Left cardiac atrium (tissue), 4 donors: Measurements from ENCODE around the gene ARCN1. TPM values are rescaled to one million over a fixed set of nuclear protein-coding genes. Genes with fewer than 3 reads are reported as not detected.

ENCODE experiments used
- ATAC-seq, 2 donors: fragments of 200-7000 bp; cut with Tn5 transposase; one replicate each; pipeline ENCODE4 v1.9.1; 2020; ENCODE audit warnings: mild to moderate bottlenecking in 2 of 2, moderate library complexity in 2 of 2
- DNase-seq: peaks from one replicate; pipeline ENCODE4 v3.0.0-alpha.2; 2020
- intact Hi-C, 2 donors: fragments of 100-400 bp; cut with DNase I; formaldehyde crosslinking; loops; one replicate each; pipeline versions ENCODE4 v1.14.1 to v1.15.1; 2022 to 2023
- long read RNA-seq: library from polyadenylated mRNA; unstranded; transcript quantifications from one replicate; pipeline ENCODE4 v2.0.0, GENCODE V29; 2021
- total RNA-seq, 2 donors: library from RNA; stranded (reverse); fragmentation: NEBNext Ultra II Directional; extraction: Animal tissue kit (Norgen Biotek cat#: 25700); gene quantifications; one replicate each; pipeline ENCODE4 v1.2.1, GENCODE V29; 2021
- donor health status: DM: no; HTN: yes; CAD: no.
- donor health status: DM: no; HTN: yes; CAD: no; lungs with severe emphysema.
- donor health status: DM: yes; HTN: yes; CAD: no.
- donor health status: Dilated cardiomyopathy.

ARCN1 gene
- total RNA-seq: 100 to 1,000 TPM in 1 of 2 donors, 10 to 100 TPM in 1; 98.2 to 129 TPM
- long read RNA-seq, transcript ARCN1-201 (10 exons, 3,845 nt): major isoform, 55 of 69 reads
- long read RNA-seq, partial matches to known transcripts: 14 of 69 reads
- long read RNA-seq, other reads (novel, unspliced or antisense): 0 of 69 reads

DNA sequence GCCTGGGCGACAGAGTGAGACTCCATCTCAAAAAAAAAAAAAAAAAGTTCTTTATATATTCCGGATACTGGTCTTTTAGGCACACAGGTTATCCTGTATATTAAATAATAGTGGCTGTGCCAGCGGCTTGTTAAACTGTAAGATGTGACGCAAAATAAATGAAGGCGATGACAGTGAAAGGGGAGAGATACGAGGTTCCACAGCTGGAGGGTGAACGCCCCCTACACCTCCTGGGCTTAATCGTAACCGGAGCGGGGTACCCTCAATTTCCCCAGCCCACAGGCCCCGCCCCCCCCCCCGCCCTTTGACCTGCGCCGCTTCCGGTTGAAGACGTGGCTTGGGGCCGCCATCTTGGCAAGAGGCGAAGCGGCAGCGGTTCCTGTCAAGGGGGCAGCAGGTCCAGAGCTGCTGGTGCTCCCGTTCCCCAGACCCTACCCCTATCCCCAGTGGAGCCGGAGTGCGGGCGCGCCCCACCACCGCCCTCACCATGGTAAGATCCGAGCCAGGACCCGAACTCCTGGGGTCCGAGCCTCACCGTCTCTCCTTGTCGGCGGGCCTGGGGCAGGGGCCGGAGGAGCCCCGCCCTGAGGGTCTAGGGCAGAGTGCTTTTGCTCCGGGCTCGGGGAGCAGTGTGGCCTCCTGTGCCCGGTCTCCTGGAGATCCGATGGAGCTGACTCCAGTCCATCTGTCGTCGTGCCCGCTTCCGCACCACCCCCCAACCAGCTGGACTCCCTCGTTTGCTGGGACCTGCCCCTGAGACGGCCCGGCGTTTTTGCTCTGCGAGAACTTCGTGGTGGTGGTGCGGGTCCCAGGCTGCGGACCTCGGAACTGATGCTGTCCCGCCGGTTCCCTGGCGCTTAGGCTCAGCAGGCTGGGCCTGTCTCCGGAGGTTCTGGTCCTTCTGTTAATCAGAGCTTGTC lies at the start of gene ARCN1:
Gene ARCN1, plus strand, starts transcription at position 349 of the 920 bp plus-strand sequence. Its CDS starts 139 bp downstream, at position 488.
- ATAC-seq (peak; percentile 89 to 92), DNase-seq (peak; percentile 85)
- intact Hi-C loops: no loop called here

DNA sequence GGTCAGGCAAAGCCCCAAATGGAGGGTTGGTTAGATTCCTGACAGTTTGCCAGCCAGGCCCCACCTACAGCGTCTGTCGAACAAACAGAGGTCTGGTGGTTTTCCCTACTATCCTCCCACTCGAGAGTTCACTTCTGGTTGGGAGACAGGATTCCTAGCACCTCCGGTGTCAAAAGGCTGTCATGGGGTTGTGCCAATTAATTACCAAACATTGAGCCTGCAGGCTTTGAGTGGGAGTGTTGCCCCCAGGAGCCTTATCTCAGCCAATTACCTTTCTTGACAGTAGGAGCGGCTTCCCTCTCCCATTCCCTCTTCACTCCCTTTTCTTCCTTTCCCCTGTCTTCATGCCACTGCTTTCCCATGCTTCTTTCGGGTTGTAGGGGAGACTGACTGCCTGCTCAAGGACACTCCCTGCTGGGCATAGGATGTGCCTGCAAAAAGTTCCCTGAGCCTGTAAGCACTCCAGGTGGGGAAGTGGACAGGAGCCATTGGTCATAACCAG lies 49.6 kb upstream of the ARCN1 start:
- ATAC-seq: peak; percentile 67 to 69
- intact Hi-C loops: no loop called here
- DNase-seq: no peak

DNA sequence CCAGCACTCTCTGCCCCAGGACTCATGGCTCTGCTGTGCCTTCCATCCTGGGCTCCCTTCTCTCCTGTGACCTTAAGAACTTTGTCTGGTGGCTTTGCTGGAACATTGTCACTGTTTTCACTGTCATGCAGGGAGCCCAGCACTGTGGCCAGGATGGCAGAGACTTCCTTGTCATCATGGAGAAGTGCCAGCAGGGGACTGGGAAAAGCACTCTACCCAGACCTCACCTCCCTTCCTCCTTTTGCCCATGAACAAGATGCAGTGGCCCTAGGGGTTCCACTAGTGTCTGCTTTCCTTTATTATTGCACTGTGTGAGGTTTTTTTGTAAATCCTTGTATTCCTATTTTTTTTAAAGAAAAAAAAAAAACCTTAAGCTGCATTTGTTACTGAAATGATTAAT lies 47.9 kb upstream of the ARCN1 start:
- ATAC-seq (no peak), DNase-seq (no peak)
- intact Hi-C loops: no loop called here

GRCh38 chr11:118524757-118525470 lies 47.3 kb upstream of the ARCN1 start:
- DNase-seq: no peak
- no peak for ATAC-seq
- intact Hi-C loops: no loop called here

- no peak for ATAC-seq
- intact Hi-C loops: no loop called here
Observed at GRCh38 chr11:118526688-118527087, 45.5 kb upstream of the ARCN1 start.

GRCh38 chr11:118527109-118527508 lies 45.1 kb upstream of the ARCN1 start, which contains the start of gene TTC36:
TTC36 (plus strand) TSS chr11:118527474; CDS start chr11:118527495, 21 bp downstream.
- DNase-seq: no peak
- intact Hi-C loops: no loop called here
- ATAC-seq: no peak

More at GRCh38 chr11:118526688-118527087, 45.5 kb upstream of the ARCN1 start:
- DNase-seq: no peak

- DNase-seq (no peak), ATAC-seq (no peak)
- intact Hi-C loops: no loop called here
Observed at GRCh38 chr11:118528511-118528910, 43.7 kb upstream of the ARCN1 start.

- ATAC-seq (no peak), DNase-seq (no peak)
- intact Hi-C loops: no loop called here
Observed at GRCh38 chr11:118529584-118530175, 42.5 kb upstream of the ARCN1 start.

- DNase-seq (no peak), ATAC-seq (peak in 1 of 2 donors; percentile 2)
- intact Hi-C loops: no loop called here
Observed at GRCh38 chr11:118530180-118530682, 42.0 kb upstream of the ARCN1 start.

DNA sequence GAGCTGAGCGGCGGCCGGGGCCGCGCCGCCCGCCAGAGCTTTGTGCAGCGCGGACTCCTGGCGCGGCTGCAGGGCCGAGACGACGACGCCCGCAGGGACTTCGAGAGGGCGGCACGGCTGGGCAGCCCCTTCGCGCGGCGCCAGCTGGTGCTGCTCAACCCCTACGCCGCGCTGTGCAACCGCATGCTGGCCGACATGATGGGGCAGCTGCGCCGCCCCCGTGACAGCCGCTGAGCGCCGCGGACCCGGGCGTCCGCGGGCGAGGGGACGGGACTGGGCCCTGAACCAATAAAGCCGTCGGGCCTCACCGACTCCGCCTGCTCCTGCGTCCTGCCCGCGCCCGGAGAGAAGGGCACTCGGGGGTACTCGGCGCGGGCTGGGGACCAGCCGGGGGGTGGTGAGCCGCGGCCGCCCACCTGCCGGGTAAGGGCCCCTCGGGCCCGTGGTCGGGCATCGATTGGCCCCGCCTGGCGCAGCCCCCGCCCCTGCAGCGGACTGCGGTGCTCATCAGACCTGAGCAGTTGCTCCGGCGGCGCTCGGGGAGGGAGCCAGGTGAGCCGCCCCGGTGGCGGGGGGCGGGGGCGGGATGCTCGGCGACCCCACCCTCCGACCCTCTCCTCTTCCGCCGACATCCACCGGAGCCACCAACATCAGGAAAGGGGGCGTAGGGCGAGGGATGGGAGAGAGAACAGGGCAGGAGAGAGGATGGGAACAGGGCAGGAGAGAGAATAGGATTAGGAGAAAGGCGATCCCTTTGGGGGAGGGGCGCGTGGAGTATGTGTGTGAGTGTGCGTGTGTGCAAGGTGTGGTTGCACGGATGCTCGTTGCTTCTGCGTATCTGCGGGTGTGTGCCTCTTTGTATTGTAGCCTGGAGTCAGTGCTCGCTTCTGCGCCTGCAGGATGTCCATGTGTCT lies 41.3 kb upstream of the ARCN1 start, which contains the start of gene TMEM25:
Gene TMEM25, plus strand, starts transcription at position 510 of the 914 bp plus-strand sequence. CDS start 610 bp downstream, outside the sequence.
- ATAC-seq (peak; percentile 83 to 89), DNase-seq (peak; percentile 76)
- intact Hi-C loops: no loop called here

GRCh38 chr11:118531597-118532084 lies 40.6 kb upstream of the ARCN1 start:
- intact Hi-C loops: no loop called here
- DNase-seq: no peak
- peak in 1 of 2 donors; percentile 1 for ATAC-seq

- intact Hi-C loops: no loop called here
- ATAC-seq: no peak
- DNase-seq: no peak
Observed at GRCh38 chr11:118532091-118532490, 40.1 kb upstream of the ARCN1 start.

DNA sequence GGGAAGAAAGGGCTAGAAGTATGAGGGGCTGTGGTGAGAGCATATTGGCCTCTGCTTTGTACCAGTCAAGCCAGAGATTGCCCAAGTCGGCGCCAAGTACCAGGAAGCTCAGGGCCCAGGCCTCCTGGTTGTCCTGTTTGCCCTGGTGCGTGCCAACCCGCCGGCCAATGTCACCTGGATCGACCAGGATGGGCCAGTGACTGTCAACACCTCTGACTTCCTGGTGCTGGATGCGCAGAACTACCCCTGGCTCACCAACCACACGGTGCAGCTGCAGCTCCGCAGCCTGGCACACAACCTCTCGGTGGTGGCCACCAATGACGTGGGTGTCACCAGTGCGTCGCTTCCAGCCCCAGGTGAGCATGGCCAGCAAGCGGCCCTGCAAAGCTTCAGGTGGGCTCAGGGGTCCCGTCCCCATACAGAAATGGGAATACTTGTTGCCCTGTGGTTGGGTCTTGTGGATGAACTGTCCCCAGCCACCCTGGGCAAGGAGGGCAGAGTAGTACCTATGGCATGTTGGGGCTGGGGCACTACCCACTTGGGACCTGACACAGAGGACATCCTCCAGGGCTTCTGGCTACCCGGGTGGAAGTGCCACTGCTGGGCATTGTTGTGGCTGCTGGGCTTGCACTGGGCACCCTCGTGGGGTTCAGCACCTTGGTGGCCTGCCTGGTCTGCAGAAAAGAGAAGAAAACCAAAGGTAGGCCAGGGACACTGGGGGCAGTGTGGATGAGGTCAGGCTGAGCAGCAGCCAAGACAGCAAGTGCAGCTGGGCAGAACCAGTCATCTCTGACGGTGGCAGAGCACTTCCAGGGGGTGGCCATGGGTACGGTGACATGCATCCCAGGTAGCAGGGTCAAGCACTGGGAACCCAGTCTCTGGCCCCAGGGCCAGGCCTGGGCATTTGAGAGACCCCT lies 39.1 kb upstream of the ARCN1 start:
- ATAC-seq: no peak
- intact Hi-C loops: no loop called here

GRCh38 chr11:118533769-118534729 lies 38.2 kb upstream of the ARCN1 start:
- ATAC-seq (no peak), DNase-seq (no peak)
- intact Hi-C loops: no loop called here

More for the DNA sequence above, 39.1 kb upstream of the ARCN1 start:
- no peak for DNase-seq

DNA sequence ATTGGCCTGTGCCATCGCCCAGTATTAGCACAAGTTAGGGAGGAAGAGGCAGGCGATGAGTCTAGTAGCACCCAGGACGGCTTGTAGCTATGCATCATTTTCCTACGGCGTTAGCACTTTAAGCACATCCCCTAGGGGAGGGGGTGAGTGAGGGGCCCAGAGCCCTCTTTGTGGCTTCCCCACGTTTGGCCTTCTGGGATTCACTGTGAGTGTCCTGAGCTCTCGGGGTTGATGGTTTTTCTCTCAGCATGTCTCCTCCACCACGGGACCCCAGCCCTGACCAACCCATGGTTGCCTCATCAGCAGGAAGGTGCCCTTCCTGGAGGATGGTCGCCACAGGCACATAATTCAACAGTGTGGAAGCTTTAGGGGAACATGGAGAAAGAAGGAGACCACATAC lies 36.9 kb upstream of the ARCN1 start:
- intact Hi-C loops: no loop called here
- no peak for DNase-seq
- ATAC-seq: no peak

DNA sequence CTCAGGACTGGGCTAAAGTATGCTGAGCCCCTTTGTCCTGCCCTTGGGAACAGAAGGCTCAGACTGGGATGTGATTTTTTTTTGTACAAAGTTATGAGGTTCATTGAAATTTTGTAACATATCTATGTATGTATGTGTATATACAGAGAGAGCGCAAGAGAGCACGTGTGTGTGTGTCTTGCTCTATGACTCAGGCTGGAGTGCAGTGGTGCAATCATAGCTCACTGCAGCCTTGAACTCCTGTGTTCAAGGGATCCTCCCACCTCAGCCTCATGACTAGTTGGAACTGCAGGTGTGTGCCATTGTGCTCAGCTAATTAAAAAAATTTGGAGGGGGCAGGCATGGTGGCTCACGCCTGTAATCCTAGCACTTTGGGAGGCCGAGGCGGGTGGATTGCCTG lies 35.5 kb upstream of the ARCN1 start:
- ATAC-seq (no peak), DNase-seq (no peak)
- intact Hi-C loops: no loop called here
